Heart left ventricle (tissue), 16 donors: Measurements from ENCODE around the gene RASEF. TPM values are rescaled to one million over a fixed set of nuclear protein-coding genes. Genes with fewer than 3 reads are reported as not detected.

ENCODE experiments used
- ATAC-seq, 4 donors: fragments of 200-7000 bp; cut with Tn5 transposase; one replicate each; pipeline ENCODE4 v1.9.1; 2020 to 2022; ENCODE audit warnings: moderate library complexity in 4 of 4, mild to moderate bottlenecking in 3 of 4, moderate number of reproducible peaks in 1 of 4
- DNase-seq, 5 donors: peaks; one replicate each; pipeline ENCODE4 v3.0.0-alpha.2; 2020
- H3K27ac ChIP-seq, 12 donors: fragments of 200-600 bp; sonication (generic) in 4 of 12; one replicate each; pipeline versions ENCODE4 v1.5.0 to v1.8.0; 2016 to 2022; ENCODE audit warnings: mild to moderate bottlenecking in 2 of 12
- H3K27me3 ChIP-seq, 9 donors: fragments of 200-600 bp; sonication (generic) in 2 of 9; one replicate each; pipeline versions ENCODE4 v1.5.1 to v1.8.0; 2016 to 2022; ENCODE audit warnings: mild to moderate bottlenecking in 3 of 9
- H3K36me3 ChIP-seq, 9 donors: fragments of 200-600 bp; sonication (generic) in 2 of 9; one replicate each; pipeline versions ENCODE4 v1.5.0 to v1.8.0; 2018 to 2022; ENCODE audit warnings: mild to moderate bottlenecking in 2 of 9
- H3K4me1 ChIP-seq, 12 donors: fragments of 200-600 bp; sonication (generic) in 4 of 12; one replicate each; pipeline versions ENCODE4 v1.5.0 to v1.8.0; 2016 to 2022; ENCODE audit warnings: mild to moderate bottlenecking in 3 of 12
- H3K4me3 ChIP-seq, 12 donors: fragments of 200-600 bp; sonication (generic) in 4 of 12; one replicate each; pipeline versions ENCODE4 v1.5.0 to v1.8.0; 2017 to 2022; ENCODE audit warnings: mild to moderate bottlenecking in 9 of 12, moderate library complexity in 4 of 12
- H3K9me3 ChIP-seq, 12 donors: fragments of 200-600 bp; sonication (generic) in 4 of 12; one replicate each; pipeline versions ENCODE4 v1.5.0 to v1.8.0; 2016 to 2022; ENCODE audit warnings: mild to moderate bottlenecking in 1 of 12
- POLR2A ChIP-seq, 2 donors: fragments of 450-650 bp; IDR thresholded peaks; one replicate each; pipeline ENCODE4 v1.6.1; 2017; ENCODE audit warnings: antibody characterized with exemption in 2 of 2, mild to moderate bottlenecking in 2 of 2, moderate library complexity in 2 of 2
- WGBS, 4 donors: extraction: QIAGEN DNeasy Blood & Tissue Kit in 2 of 4; methylation state at CpG; one replicate each; pipeline versions ENCODE4 v1.1.5 to v1.1.7; 2013 to 2018; 5-methylcytosine and 5-hydroxymethylcytosine counted together
- intact Hi-C, 10 donors: fragments of 100-400 bp; cut with DNase I; formaldehyde crosslinking; loops; one replicate each; pipeline versions ENCODE4 v1.11.1 to v1.14.2; 2022
- long read RNA-seq, 3 donors: library from polyadenylated mRNA; unstranded; transcript quantifications; one replicate each; pipeline ENCODE4 v2.0.0, GENCODE V29; 2020 to 2021
- polyA plus RNA-seq, 2 donors: library from polyadenylated mRNA; stranded (reverse); fragments of 200-250 nt; gene quantifications; one replicate each; pipeline ENCODE4 v1.2.3, GENCODE V29; 2013
- total RNA-seq, 9 donors: library from RNA; depleted of rRNA in 2 of 9; stranded (reverse); fragments of >200 nt in 2 of 9; fragmentation: NEBNext Ultra II Directional in 3 of 9; extraction: Animal tissue kit (Norgen Biotek cat#: 25700) in 3 of 9; gene quantifications; one replicate each; pipeline versions ENCODE4 v1.1.0 to v1.2.4, GENCODE V29; 2016 to 2023
- TF ChIP-seq, protein P1 (sequence below), 12 donors: fragments of 200-600 bp; sonication (generic) in 4 of 12; IDR thresholded peaks; one replicate each; pipeline versions ENCODE4 v1.5.0 to v1.8.0; 2018 to 2022; ENCODE audit warnings: antibody characterized with exemption in 12 of 12, mild to moderate bottlenecking in 5 of 12
- donor health status: ischemic (EF 13 %, LVEDD 7.1; RV severe dilation, severe dysfunction).
- donor health status: healthy with polysubstance abuse.
- donor health status: DM: no; HTN: yes; CAD: no.
- donor health status: DM: no; HTN: no; CAD: no.
- donor health status: ischemic (EF 25% LVEDD 6.9; RV normal size, moderate dysfunction).
- donor health status: ischemic (EF 25% LVEDD 5.7; RV mildly dilated, moderate dysfunction).
- donor health status: healthy.
- donor health status: DM: yes; HTN: yes; CAD: no.
- donor health status: ischemic (EF 35%, LVEDD 5.7; RV mildly dilated, moderate dysfunction).
- donor health status: nonischemic (EF 11% LVEDD 7.7; RV severe dilation, severe dysfunction).
- donor health status: DM: yes; HTN: yes; CAD: no.
- donor health status: PGD.
- donor health status: ischemic (EF 29% LVEDD 5.4; RV normal size, mild dysfunction).
- donor health status: nonischemic (EF 23%, LVEDD 6.1; RV moderate dilation, normal function).

The RASEF gene
- total RNA-seq (under 1 TPM in 6 of 9 donors, not detected in 3; 0.05 to 0.20 (median 0.09) TPM), polyA plus RNA-seq (under 1 TPM in 1 of 2 donors, not detected in 1; 0.08 TPM)
- long read RNA-seq, donor 1 = 0 reads
- long read RNA-seq, donor 2 = 0 reads
- long read RNA-seq, donor 3 = 0 reads

DNA sequence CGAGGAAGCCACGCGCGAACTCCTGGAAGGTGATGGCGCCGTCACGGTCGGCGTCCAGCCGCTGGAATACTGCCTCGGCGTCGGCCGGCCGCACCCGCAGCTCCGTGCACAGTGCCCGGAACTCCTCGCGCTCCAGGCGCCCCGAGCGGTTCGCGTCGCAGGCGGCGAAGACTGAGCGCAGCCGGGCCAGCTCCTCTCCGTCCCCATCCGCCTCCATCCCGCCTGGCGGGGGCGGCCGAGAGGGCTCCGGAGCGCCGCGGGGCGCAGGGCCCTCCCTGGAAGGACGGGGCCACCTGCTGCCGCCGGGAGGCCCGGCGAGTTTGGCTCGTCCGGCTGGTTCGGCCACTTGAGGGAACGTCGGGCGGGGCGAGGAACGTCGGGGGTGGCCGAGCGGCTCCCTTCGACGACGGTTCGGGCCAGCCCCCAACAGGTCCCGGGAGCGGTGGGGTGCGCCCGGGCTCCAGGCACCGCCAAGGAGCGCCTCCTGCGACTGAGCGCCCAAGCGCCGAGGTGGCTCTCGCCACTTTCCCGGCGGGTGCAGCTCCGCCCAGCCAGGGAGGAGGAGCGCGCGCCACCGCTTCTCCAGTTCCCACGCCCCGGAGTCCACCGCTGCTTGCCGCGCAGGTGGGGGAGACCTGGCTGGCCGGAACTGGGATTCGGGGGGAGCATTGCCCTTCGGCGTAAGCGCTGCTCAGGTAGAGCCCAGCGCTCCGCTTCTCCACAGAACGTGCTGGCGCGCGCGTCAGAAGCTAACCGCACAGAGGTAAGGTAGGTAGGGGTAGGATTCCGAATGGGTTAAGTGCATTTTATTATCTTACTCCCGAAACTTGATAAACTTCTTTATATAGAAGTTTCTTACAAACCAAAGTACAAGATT is at the start of gene RASEF:
RASEF (minus strand) TSS at position 492 of the 877 bp plus-strand sequence; CDS start at position 217, 275 bp downstream.
- ATAC-seq = peak in 3 of 4 donors; percentile 30 to 63 (median 56)
- no peak within 1 kb of the TSS for H3K27ac ChIP-seq
- TF ChIP-seq, protein P1, sequence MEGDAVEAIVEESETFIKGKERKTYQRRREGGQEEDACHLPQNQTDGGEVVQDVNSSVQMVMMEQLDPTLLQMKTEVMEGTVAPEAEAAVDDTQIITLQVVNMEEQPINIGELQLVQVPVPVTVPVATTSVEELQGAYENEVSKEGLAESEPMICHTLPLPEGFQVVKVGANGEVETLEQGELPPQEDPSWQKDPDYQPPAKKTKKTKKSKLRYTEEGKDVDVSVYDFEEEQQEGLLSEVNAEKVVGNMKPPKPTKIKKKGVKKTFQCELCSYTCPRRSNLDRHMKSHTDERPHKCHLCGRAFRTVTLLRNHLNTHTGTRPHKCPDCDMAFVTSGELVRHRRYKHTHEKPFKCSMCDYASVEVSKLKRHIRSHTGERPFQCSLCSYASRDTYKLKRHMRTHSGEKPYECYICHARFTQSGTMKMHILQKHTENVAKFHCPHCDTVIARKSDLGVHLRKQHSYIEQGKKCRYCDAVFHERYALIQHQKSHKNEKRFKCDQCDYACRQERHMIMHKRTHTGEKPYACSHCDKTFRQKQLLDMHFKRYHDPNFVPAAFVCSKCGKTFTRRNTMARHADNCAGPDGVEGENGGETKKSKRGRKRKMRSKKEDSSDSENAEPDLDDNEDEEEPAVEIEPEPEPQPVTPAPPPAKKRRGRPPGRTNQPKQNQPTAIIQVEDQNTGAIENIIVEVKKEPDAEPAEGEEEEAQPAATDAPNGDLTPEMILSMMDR (IDR thresholded peaks at IDR 0.05) = peak in 3 of 12 donors; percentile 13 to 19 (median 13)
- TF ChIP-seq POLR2A (IDR thresholded peaks at IDR 0.05) = no peak
- no peaks in the 10 kb centered on the region for H3K36me3 ChIP-seq
- DNase-seq = peak in 2 of 5 donors; percentile 24 to 57
- WGBS, 4 donors = 1 to 6% (median 3%) methylated on average over 9 to 99 of the region's 99 CpGs
- intact Hi-C loops = no loop called here
- H3K4me1 ChIP-seq = peaks cover 0 to 20% (median 11%) of the 10 kb centered on the region in 12 donors
- H3K9me3 ChIP-seq = no peaks in the 10 kb centered on the region
- H3K4me3 ChIP-seq = peak within 1 kb of the TSS; percentile 17 to 57 (median 44)
- H3K27me3 ChIP-seq = peaks cover 16 to 63% (median 36%) of the 10 kb centered on the region in 9 donors

DNA sequence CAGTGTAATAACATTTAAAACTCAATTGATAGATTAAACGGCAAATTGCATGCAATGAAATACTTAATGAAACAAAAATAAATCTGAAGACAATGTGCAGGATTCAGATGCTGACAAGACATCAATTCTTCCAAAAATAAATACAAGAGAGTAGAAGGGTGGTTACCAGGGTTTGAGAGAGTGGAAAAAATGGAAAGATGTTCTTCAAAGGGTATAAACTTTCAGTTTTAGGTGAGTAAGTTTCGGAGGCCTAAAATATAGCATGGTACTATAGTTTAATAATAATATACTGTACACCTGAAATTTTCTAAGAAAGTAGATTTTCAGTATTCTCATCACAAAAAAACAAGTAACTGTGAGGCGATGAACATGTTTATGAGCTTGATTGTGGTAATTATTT is 48.2 kb upstream of the RASEF start:
- WGBS, 4 donors = 91 to 97% (median 94%) methylated on average over 3 of the region's 3 CpGs
- ATAC-seq = no peak
- intact Hi-C loops = no loop called here

DNA sequence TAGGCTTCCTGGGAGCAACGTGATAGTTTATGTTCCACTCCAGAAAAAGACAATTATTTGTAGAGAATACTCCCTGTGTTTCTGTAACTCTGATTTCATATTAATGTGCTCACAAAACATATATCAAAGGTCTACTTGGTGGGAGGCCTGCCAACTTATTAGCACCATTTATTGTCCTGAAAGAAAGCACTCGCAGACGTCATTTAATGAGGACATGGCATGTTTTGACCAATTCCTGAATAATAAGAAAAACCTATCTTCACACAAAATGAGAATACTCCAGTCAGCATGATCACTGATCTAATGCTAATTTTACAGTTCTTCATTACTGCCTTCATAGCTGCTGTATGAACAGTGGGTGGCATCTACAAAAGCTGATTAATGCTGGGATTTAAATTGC is 46.4 kb upstream of the RASEF start:
- 79 to 85% (median 82%) methylated on average over 3 of the region's 3 CpGs for WGBS, 4 donors
- no peak overlapping the region for H3K4me3 ChIP-seq
- TF ChIP-seq POLR2A (IDR thresholded peaks at IDR 0.05) = no peak
- TF ChIP-seq, protein P1 (IDR thresholded peaks at IDR 0.05) = no peak
- DNase-seq (no peak), ATAC-seq (no peak)
- H3K9me3 ChIP-seq = peaks cover 0 to 21% (median 7%) of the 10 kb centered on the region in 12 donors
- no peaks in the 10 kb centered on the region for H3K36me3 ChIP-seq
- H3K27me3 ChIP-seq = no peaks in the 10 kb centered on the region
- H3K4me1 ChIP-seq = no peaks in the 10 kb centered on the region
- intact Hi-C loops = no loop called here
- H3K27ac ChIP-seq = no peak overlapping the region

More for the DNA sequence above, 48.2 kb upstream of the RASEF start:
- Histone ChIP-seq H3K4me3 (no peak overlapping the region), H3K36me3 (no peaks in the 10 kb centered on the region), H3K27ac (no peak overlapping the region), H3K27me3 (no peaks in the 10 kb centered on the region), H3K9me3 (peaks cover 0 to 26% (median 7%) of the 10 kb centered on the region in 12 donors), H3K4me1 (no peaks in the 10 kb centered on the region)
- no peak for TF ChIP-seq POLR2A (IDR thresholded peaks at IDR 0.05)
- TF ChIP-seq, protein P1 (IDR thresholded peaks at IDR 0.05) = no peak
- no peak for DNase-seq

DNA sequence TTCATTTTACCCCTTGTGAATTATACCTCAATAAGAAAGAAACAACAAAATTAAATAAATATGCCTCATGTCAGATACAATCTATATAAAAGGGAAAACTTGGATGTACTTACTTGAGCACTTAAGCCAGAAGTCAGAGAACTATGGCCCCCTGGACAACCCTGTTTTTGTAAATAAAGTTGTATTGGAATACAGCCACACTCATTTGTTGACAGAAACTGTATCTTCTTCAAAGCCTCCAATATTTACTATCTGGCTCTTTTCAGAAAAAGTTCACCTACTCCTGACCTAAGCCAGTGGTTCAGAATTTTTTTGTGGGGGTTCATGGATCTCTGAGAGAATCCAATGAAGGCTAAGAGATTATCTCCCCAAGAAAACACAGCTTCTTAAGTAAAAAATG is 45.3 kb upstream of the RASEF start:
- no peaks in the 10 kb centered on the region for H3K36me3 ChIP-seq
- TF ChIP-seq POLR2A (IDR thresholded peaks at IDR 0.05) = no peak
- TF ChIP-seq, protein P1 (IDR thresholded peaks at IDR 0.05) = no peak
- DNase-seq (no peak), ATAC-seq (no peak)
- H3K4me1 ChIP-seq = no peaks in the 10 kb centered on the region
- peaks cover 0 to 10% (median under 1%) of the 10 kb centered on the region in 12 donors for H3K9me3 ChIP-seq
- H3K27ac ChIP-seq = no peak overlapping the region
- H3K27me3 ChIP-seq = no peaks in the 10 kb centered on the region
- H3K4me3 ChIP-seq = no peak overlapping the region
- intact Hi-C loops = no loop called here
